Measurements from ENCODE around the gene SIGLEC12. TPM values are rescaled to one million over a fixed set of nuclear protein-coding genes. Genes with fewer than 3 reads are reported as not detected.

SIGLEC12 gene
- 1.9 TPM for total RNA-seq
- long read RNA-seq, partial matches to known transcripts: 0 of 2 reads
- long read RNA-seq, other reads (novel, unspliced or antisense): 2 of 2 reads

DNA sequence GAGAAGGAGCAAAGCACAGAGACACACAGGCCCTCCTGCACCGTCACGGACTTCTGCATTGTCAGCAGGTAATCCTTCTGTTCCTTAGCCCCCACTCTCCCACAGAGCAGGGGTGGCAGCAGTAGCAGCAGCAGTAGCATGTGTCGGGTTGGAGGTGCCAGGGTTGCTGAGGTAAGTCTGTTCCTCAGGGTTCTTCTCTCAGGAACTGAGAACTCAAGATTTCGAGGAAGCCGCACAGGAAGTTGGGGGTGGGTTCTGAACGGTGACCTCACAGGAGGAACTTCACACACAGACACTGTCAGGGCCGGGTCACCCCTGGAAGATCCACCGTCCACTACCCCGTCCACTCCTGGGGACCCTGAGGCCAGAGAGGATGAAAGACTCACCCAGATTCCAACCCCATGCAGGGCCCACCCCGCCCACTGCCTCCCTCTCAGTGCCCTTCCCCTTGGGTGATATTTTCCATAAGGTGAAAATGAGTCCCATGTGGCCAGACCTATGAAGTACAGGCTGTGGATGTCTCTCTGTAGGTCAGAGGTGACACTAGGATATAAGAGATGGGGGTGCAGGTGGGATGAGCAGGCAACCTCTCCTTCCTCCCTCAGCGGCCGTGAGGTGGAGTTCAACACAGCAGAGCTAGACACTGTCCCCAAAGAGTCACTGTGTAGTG, at the start of gene SIGLEC12:
TSS of gene SIGLEC12 (minus strand) at position 207 of the 670 bp plus-strand sequence. CDS start at position 140, 67 bp downstream.
- no peak for DNase-seq (ENCODE audit: low spot score)

DNA sequence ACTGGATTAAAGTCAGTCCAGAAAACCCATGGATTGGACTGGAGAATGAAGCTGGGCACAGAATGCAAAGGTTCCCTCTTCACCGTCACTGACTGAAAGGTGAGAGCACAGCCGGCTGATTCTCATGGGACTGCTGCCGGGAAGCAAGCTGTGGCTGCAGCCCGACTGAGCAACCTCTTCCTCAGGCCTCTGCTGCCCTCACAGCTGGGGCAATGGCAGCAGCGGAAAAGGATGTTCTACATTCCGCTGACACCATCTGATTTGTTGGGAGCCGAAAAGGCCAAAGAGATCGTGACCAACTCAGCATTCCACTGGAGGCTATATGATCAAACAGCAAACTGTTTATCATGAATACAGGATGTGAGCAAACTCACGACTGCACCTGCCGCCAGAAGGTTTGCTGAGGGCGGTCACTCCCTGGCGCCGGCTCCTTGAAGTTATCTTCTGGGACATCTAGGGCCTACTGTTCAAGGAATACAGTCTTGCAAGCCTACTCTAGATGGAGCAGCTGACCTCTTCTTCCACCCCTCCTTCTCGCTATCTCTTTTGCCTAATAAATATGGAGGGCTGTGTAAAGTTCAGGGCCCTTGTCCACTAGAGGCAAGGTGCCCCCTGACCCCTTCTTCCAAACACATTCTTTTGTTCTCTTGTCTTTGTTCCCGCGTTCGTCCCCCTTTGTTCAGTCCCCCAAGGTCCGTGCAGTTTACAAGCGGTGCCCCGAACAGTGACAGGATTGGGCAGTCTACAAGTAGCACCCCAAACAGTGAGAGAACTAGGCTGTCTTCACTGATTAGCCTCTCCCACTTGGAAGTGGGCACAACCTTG, 49.5 kb upstream of the SIGLEC12 start:
- DNase-seq (ENCODE audit: low spot score): no peak

DNA sequence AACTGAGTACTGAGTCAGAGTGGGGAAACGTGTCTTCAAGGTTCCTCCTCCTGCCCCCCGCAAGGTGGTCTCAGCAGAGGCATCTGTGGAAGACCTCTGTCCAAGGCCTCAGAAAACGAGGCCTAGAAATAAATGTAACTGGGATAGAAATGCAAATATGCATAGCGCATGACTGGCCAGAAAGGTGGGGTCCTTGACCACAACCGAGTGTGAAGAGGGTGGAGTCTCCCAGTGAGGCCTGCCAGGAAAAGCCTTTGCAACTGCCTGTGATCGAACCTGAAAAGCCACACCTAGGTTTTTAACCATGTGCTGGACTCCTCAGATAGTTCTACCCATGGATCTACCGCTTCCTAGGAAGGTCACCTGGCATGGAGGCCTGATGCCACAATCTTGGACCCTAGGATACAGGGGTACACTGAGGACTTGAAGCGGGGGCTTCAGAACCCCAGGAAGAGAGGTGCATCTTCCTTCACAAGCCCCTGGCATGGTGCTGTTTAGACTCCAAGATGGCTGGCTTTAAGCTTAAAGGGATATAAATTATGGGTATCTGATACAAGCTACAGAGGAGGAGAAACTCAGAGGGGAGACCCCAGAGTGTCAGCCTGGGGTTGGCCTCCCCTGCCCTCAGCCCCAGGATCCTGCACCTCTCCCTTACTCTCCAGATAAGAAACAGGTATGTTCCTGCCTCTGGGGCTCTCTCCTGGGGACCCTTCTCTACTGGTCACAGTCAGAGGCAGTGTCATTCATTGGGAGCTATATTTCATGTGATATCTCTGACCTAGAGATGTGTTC, 48.1 kb upstream of the SIGLEC12 start:
- no peak for DNase-seq (ENCODE audit: low spot score)

- DNase-seq (ENCODE audit: low spot score): no peak
Observed at GRCh38 chr19:51548891-51549305, 47.3 kb upstream of the SIGLEC12 start.

DNA sequence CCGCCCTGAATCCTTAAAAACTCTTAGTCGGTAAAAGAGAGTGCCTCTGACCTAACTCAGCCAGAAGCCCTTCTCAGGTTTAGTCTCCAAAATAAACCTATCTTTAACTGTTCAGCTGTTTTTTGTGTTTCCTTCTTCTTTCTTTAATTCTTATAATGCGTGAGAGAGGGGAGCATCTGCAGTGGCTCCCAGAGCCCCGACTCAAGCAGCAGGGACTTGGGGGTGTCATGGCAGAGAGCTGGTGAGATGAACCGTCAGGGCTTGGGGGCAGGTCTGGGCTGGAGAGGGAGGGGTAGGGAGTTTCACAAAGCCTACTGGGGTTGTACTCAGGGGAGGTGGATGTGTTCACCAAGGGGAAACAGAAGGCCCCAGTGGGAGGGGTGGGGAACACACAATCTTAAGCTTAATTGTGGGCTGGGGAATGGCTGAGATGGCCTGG, 46.6 kb upstream of the SIGLEC12 start:
- no peak for DNase-seq (ENCODE audit: low spot score)

GRCh38 chr19:51547397-51548212, 46.0 kb upstream of the SIGLEC12 start:
- DNase-seq (ENCODE audit: low spot score): no peak

DNA sequence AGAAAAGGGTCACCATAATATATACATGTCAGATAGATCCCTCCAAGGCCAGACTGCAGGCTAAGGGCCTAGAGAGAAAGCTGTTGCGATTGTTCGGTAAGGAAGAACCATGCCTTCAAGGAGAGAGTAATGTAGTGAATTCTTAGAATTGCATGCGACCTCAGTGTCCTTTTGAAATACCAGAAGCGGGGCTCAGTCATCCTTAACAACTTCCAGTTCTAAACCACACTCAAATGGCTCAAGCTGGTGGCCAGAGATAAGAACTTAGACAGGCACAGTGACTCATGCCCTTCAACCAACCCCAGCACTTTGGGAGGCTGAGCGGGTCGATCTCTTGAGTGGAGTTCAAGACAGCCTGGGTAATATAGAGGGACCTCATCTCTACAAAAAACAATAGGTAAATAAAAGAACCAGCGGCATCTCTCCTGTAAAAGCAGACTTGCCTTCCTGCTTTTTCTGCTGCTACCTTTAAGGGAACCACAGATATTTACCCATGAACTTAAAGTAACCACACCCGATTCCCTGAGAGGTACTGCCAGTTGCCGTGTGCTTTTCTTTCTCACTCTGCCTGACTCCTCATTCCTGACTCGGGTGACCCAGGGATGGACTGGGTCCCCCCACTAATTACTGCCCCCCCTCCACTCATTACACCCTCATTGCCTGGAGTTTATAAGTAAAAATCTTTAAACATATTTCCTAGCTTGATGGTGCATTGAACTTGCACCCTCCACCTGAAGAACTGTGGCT, 45.2 kb upstream of the SIGLEC12 start:
- DNase-seq (ENCODE audit: low spot score): no peak

GRCh38 chr19:51546107-51546649, 44.6 kb upstream of the SIGLEC12 start:
- no peak for DNase-seq (ENCODE audit: low spot score)

GRCh38 chr19:51544038-51544437, 42.4 kb upstream of the SIGLEC12 start:
- DNase-seq (ENCODE audit: low spot score): no peak

DNA sequence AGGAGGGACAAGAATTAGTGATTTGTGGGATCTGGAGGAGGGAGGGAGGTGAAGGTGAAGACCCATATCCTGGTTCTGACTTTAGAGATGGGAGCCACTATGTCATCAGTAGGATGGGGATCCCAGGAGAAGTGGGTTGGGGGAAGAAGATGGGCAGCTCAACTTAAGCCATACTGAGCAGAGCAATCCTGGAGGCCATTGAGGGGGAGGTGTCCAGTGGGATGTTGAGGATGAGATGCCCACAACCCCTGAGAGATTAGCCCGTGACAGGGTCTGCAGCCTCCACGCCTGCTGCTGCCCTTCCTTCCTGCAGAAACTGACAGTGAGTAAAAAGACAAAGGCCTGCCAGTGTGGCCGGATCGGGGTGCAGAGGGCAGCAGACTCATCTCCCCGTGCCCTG, 41.1 kb upstream of the SIGLEC12 start:
- no peak for DNase-seq (ENCODE audit: low spot score)

DNA sequence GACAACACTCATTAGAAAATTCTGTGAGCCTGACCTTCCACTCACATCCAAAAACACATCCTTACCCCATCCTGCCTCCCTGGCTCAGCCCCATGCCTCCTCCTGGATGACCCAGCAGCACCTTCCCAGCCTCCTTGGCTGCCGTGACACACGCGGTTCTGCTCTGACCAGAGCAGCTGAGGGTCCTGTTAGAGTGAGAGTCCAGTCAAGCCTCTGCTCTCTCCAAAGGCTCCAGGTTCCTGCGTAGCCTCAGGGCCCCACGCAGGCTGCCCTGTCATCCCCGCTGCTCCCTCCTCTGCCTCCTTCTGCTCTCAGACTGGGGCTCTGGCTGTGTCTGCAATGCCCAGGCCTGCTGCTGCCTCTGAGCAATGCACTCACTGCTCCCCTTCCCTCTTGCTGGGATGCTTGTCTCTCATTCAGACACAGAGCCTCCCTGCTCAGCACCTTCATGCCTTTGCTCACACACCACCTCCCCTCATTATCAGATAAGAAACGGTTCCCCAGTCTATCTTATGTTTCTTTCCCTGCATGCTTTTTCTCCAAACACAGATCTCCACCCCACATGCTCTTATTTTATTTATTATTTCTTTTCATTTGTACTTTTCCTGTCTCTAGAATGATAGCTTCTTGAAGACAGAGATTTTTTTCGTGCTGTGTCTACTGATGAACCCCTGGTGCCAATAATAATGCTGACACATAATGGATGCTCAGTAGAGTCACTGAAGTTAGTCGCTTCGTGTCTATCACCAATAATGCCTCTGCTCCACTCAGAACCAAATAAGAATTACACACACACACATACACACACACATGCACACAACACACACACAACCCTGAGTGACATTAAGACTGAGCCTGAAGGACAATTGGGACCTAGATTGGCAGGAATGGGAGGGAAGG, 40.1 kb upstream of the SIGLEC12 start:
- no peak for DNase-seq (ENCODE audit: low spot score)

DNA sequence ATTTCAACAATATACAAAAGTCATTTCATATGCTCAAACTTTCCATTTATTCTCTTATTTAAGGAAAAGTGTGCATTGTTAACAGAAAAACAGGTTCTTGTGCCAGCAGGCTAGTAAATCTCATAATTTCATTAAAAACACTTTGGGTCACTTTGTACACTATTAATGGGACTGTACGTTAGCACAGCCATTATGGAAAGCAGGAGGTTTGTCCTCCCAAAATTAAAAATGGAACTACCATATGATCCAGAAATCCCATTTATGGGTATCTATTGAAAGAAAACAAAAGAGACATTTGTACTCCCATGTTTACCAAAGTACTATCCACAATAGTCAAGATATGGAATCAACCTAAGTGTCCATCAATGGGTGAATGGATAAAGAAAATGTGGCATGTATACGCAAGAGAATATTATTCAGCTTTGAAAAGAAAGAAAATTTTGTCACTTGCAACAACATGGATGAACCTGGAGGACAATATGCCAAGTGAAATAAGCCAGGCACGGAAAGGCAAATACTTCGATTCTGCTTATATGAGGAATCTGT, 38.3 kb upstream of the SIGLEC12 start:
- no peak for DNase-seq (ENCODE audit: low spot score)

GRCh38 chr19:51535535-51535934, 33.9 kb upstream of the SIGLEC12 start:
- no peak for DNase-seq (ENCODE audit: low spot score)

GRCh38 chr19:51531349-51532315, 30.0 kb upstream of the SIGLEC12 start, which contains the start of gene SIGLEC6:
Gene SIGLEC6, minus strand, starts transcription at chr19:51531670. Its CDS starts 22 bp downstream, at chr19:51531648.
- peak; percentile 76 for DNase-seq (ENCODE audit: low spot score)

- DNase-seq (ENCODE audit: low spot score): no peak
Observed at GRCh38 chr19:51530616-51531015, 29.0 kb upstream of the SIGLEC12 start.

GRCh38 chr19:51529301-51529700, 27.7 kb upstream of the SIGLEC12 start:
- DNase-seq (ENCODE audit: low spot score): no peak

DNA sequence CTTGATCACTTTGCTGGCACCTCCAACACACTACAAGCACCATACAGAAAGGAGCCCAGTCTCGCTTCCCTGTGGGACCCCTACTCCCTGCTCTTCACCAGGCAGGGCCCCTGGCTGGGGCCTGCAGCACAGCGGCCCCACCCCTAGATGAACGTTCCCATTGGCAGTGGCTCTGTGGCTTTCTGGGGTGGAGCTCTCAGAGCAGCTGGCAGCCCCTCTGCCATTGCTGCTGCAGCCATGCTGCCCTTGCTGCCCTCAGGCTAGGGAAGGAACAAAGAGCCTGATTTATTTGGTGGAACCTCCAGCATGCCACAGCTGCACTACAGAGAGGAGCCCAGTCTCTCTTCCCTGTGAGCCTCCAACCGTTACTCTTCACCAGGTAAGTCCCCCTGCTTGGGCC, 24.1 kb upstream of the SIGLEC12 start:
- no peak for DNase-seq (ENCODE audit: low spot score)
